CD4-positive, CD25-positive, alpha-beta regulatory T cell (primary cell): ENCODE results near the gene EID1. TPM values are rescaled to one million over a fixed set of nuclear protein-coding genes. Genes with fewer than 3 reads are reported as not detected.

ENCODE experiments used
- ATAC-seq, 2 donors: fragments of 150-1000 bp; cut with Tn5 transposase; one replicate each; pipeline ENCODE4 v1.10.0; 2021; ENCODE audit warnings: low read depth in 2 of 2, moderate number of reproducible peaks in 2 of 2, moderate library complexity in 1 of 2
- DNase-seq, 3 donors: peaks; one replicate each; pipeline versions ENCODE4 v3.0.0 to v3.0.0-alpha.2; 2012 to 2022; ENCODE audit warnings: mixed read lengths in 1 of 3
- H3K27ac ChIP-seq: one replicate; pipeline ENCODE4 v1.7.0; 2013; ENCODE audit warnings: mild to moderate bottlenecking, low read length; ENCODE audit not compliant: insufficient read depth, poor library complexity, severe bottlenecking
- H3K27me3 ChIP-seq: one replicate; pipeline ENCODE4 v1.7.0; 2013; ENCODE audit warnings: low read length; ENCODE audit not compliant: control insufficient read depth, insufficient read depth
- H3K36me3 ChIP-seq: one replicate; pipeline ENCODE4 v1.7.0; 2013; ENCODE audit warnings: mild to moderate bottlenecking, low read length, moderate library complexity; ENCODE audit not compliant: control insufficient read depth, insufficient read depth
- H3K4me1 ChIP-seq: 2 replicates; pipeline ENCODE4 v1.7.0; 2013; ENCODE audit warnings: mild to moderate bottlenecking, low read length; ENCODE audit not compliant: insufficient read depth, control insufficient read depth, poor library complexity, severe bottlenecking
- H3K4me3 ChIP-seq: one replicate; pipeline ENCODE4 v1.7.0; 2013; ENCODE audit warnings: low read depth, mild to moderate bottlenecking, low read length, moderate library complexity
- H3K9me3 ChIP-seq, 2 experiments: 1 replicate in 1 of 2; 2 replicates in 1 of 2; pipeline ENCODE4 v1.7.0; 2013; ENCODE audit warnings: low read length in 2 of 2, mild to moderate bottlenecking in 1 of 2, moderate library complexity in 1 of 2; ENCODE audit not compliant: control insufficient read depth in 2 of 2
- H3K27ac Mint-ChIP-seq, 3 donors: one replicate each; pipeline ENCODE4 v1.8.0; 2020 to 2022; ENCODE audit warnings: mild to moderate bottlenecking in 3 of 3, mixed read lengths in 3 of 3, moderate library complexity in 2 of 3
- H3K27me3 Mint-ChIP-seq: one replicate; pipeline ENCODE4 v1.8.0; 2022; ENCODE audit warnings: mild to moderate bottlenecking, mixed read lengths
- H3K36me3 Mint-ChIP-seq: one replicate; pipeline ENCODE4 v1.8.0; 2020; ENCODE audit warnings: mixed read lengths
- H3K4me1 Mint-ChIP-seq, 4 donors: one replicate each; pipeline ENCODE4 v1.8.0; 2020 to 2022; ENCODE audit warnings: mixed read lengths in 4 of 4, mild to moderate bottlenecking in 1 of 4
- H3K4me3 Mint-ChIP-seq, 4 donors: one replicate each; pipeline ENCODE4 v1.8.0; 2020 to 2022; ENCODE audit warnings: mild to moderate bottlenecking in 4 of 4, mixed read lengths in 4 of 4, moderate library complexity in 3 of 4
- H3K9me3 Mint-ChIP-seq, 7 donors: one replicate each; pipeline ENCODE4 v1.8.0; 2020 to 2022; ENCODE audit warnings: mixed read lengths in 7 of 7, mild to moderate bottlenecking in 3 of 7, moderate library complexity in 2 of 7
- polyA plus RNA-seq, 4 donors: library from polyadenylated mRNA; unstranded; fragments of 300-500 nt; fragmentation: Illumina TruSeq; gene quantifications; one replicate each; pipeline ENCODE4 v1.2.3, GENCODE V29; 2021
- total RNA-seq: library from RNA; stranded (reverse); gene quantifications from one replicate; pipeline ENCODE4 v1.2.3, GENCODE V29; 2022

Gene EID1, protein sequence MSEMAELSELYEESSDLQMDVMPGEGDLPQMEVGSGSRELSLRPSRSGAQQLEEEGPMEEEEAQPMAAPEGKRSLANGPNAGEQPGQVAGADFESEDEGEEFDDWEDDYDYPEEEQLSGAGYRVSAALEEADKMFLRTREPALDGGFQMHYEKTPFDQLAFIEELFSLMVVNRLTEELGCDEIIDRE
- total RNA-seq (67.8 TPM), polyA plus RNA-seq (100 to 1,000 TPM; 198 to 274 (median 251) TPM)

DNA sequence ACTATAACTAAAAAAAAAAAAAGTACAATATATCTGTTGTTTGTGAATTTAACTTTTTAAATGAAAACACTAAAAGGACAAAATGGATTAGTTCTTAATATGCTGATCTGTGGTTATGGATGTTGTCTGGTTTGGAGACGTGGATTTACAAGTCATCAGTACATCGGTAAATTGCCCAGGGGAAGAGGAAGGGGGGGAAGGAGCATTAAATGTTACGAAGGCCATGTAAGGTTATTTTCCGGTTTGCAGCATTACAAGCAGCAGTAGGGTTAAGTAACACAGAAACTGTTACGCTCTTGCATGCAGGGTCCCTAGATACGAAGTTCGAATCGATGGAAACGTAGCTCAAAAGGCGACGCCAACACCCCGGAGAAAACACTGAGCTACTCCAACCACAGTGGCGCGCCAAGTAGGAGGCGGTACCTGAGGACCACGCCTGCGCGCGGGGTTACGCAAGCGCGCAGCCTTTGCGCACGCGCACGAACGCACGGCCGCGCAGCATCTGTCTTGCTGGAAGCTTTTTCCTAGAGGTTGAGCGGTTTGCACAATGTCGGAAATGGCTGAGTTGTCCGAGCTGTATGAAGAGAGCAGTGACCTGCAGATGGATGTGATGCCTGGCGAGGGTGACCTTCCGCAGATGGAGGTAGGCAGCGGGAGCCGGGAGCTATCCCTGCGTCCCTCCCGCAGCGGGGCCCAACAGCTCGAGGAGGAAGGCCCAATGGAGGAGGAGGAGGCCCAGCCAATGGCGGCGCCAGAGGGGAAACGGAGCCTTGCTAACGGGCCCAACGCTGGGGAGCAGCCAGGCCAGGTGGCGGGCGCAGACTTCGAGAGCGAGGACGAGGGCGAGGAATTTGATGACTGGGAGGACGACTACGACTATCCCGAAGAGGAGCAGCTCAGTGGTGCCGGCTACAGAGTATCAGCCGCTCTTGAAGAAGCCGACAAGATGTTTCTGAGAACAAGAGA, at the start of gene EID1:
Gene EID1 (plus strand): TSS at position 505 of the 966 bp plus-strand sequence. CDS start 43 bp downstream, at position 548.
- H3K27me3 ChIP-seq, result peaks cover 4% of the 10 kb centered on the region
- H3K4me3 Mint-ChIP-seq, result peak within 1 kb of the TSS; percentile 97 to 99 (median 98)

DNA sequence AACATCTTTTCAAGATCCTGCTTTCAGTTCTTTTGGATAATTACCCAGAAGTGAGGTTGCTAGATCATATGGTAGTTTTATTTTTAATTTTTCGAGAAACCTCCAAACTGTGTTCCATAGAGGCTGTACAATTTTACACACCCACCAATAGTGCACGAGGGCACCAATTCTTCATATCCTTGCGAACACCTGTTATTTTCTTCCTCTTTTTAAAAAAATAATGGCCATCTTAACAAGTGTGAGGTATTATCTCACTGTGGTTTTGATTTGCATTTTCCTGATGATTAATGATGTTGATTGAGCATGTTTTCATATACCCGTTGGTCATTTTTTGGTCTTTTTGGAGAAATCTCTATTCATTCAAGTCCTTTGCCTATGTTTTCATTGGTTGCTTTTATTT, 49.5 kb upstream of the EID1 start:
- no peak overlapping the region for H3K4me3 Mint-ChIP-seq

More for the DNA sequence above, at the start of gene EID1:
- Histone ChIP-seq H3K27ac (peak within 1 kb of the TSS; percentile 84), H3K4me3 (peak within 1 kb of the TSS; percentile 96), H3K36me3 (no peaks in the 10 kb centered on the region), H3K4me1 (peaks cover 20% of the 10 kb centered on the region), H3K9me3 (no peaks in the 10 kb centered on the region)
- Mint-ChIP-seq H3K4me1 (peaks cover 8 to 31% (median 22%) of the 10 kb centered on the region in 4 donors), H3K27me3 (peaks cover 35% of the 10 kb centered on the region), H3K36me3 (peaks cover 4% of the 10 kb centered on the region), H3K9me3 (no peaks in the 10 kb centered on the region), H3K27ac (peak within 1 kb of the TSS; percentile 98 to 99 (median 98))
- peak; percentile 87 to 98 (median 94) for DNase-seq
- ATAC-seq, result peak; percentile 92 to 93

DNA sequence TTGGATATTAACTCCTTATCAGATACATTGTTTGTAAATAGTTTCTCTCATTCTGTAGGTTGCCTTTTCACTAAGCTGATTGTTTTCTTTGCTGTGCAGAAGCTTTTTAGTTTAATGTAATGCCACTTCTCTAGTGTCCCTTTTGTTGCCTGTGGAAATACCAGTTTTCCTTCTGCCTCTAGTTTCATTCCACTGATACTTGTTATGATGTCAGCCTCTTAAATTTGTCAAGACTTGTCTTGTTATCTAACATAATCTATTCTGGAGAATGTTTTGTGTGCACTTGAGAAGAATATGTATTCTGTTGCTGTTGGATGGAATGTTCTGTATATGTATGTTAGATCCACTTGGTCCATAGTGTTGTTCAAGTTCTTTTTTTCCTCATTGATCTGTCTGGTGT, 49.0 kb upstream of the EID1 start:
- H3K9me3 ChIP-seq, result peaks cover 11 to 17% of the 10 kb centered on the region in 2 experiments
- Mint-ChIP-seq H3K4me3 (no peak overlapping the region), H3K27ac (no peak overlapping the region), H3K36me3 (no peaks in the 10 kb centered on the region), H3K9me3 (peaks cover 0 to 21% (median 7%) of the 10 kb centered on the region in 7 donors), H3K27me3 (peaks cover 16% of the 10 kb centered on the region), H3K4me1 (no peaks in the 10 kb centered on the region)
- DNase-seq (no peak), ATAC-seq (no peak)
- H3K27me3 ChIP-seq, result peaks cover 2% of the 10 kb centered on the region
- no peaks in the 10 kb centered on the region for H3K4me1 ChIP-seq
- no peaks in the 10 kb centered on the region for H3K36me3 ChIP-seq
- H3K27ac ChIP-seq, result no peak overlapping the region
- no peak overlapping the region for H3K4me3 ChIP-seq

More for the DNA sequence above, 49.5 kb upstream of the EID1 start:
- H3K4me3 ChIP-seq, result no peak overlapping the region
- Mint-ChIP-seq H3K36me3 (no peaks in the 10 kb centered on the region), H3K27me3 (peaks cover 16% of the 10 kb centered on the region), H3K4me1 (no peaks in the 10 kb centered on the region), H3K9me3 (peaks cover 0 to 16% (median 6%) of the 10 kb centered on the region in 7 donors), H3K27ac (no peak overlapping the region)
- DNase-seq (no peak), ATAC-seq (no peak)
- H3K4me1 ChIP-seq, result no peaks in the 10 kb centered on the region
- H3K27me3 ChIP-seq, result peaks cover 3% of the 10 kb centered on the region
- H3K36me3 ChIP-seq, result no peaks in the 10 kb centered on the region
- H3K27ac ChIP-seq, result no peak overlapping the region
- H3K9me3 ChIP-seq, result peaks cover 11 to 12% of the 10 kb centered on the region in 2 experiments

DNA sequence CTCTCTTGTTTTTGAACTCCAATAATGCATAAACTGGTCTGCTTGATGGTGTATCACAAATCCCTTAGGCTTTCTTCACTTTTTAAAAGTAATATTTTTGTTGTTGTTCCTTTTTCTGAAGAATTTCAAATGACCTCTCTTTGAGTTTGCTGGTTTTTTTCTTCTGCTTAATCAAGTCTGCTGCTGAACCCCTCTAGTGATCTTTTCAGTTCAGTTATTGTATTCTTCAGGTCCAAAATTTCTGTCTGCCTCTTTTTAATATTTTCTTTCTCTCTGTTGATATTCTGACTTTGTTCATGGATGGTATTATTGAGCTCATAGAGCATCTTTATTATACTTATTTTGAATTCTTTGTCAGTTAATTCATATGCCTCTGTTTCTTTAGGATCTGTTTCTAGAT, 45.3 kb upstream of the EID1 start:
- ATAC-seq, result no peak
- Mint-ChIP-seq H3K36me3 (no peaks in the 10 kb centered on the region), H3K27me3 (peaks cover 20% of the 10 kb centered on the region), H3K4me3 (no peak overlapping the region), H3K9me3 (peaks cover 0 to 23% (median 9%) of the 10 kb centered on the region in 7 donors), H3K27ac (no peak overlapping the region), H3K4me1 (no peaks in the 10 kb centered on the region)
- Histone ChIP-seq H3K4me1 (no peaks in the 10 kb centered on the region), H3K4me3 (no peak overlapping the region), H3K9me3 (peaks cover 11 to 17% of the 10 kb centered on the region in 2 experiments), H3K36me3 (no peaks in the 10 kb centered on the region), H3K27ac (no peak overlapping the region), H3K27me3 (peaks cover 8% of the 10 kb centered on the region)
- no peak for DNase-seq

DNA sequence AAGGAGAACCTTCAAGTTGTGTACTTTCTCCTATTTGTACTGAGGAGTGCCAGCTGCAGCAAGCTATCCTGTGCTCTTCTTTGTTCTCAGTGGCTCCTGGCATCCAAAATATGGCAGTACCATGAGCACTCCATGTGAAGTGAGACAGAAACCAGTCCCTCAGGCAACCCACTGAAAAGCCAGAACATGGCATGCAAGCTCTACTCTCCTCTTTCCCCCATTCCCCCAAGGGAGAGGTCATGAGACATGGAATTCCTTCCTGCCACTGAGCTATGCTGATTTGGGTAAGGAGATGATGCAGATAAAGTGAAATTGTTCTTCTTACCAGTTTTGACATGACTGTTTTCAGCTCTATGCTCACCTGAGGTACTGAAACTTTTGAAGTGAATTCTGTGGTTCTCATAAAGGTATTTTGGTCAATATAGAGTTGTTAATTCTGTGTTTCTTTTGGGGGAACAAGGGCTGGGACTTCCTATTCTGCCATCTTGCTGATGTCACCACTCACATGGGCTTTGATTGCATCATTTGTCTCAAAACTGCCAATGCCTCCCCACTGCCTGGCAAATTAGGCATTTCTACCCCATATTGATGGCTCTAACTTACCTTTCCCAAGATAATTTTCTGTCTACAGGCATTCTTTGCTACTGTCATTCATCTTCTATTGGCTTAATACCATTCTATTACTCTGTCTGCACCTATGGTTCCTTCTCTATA, 44.3 kb upstream of the EID1 start:
- Mint-ChIP-seq H3K27me3 (peaks cover 26% of the 10 kb centered on the region), H3K36me3 (no peaks in the 10 kb centered on the region), H3K4me3 (no peak overlapping the region), H3K27ac (no peak overlapping the region), H3K4me1 (no peaks in the 10 kb centered on the region), H3K9me3 (peaks cover 0 to 23% (median 9%) of the 10 kb centered on the region in 7 donors)
- Histone ChIP-seq H3K4me1 (no peaks in the 10 kb centered on the region), H3K36me3 (no peaks in the 10 kb centered on the region), H3K27ac (no peak overlapping the region), H3K9me3 (peaks cover 11 to 17% of the 10 kb centered on the region in 2 experiments), H3K27me3 (peaks cover 8% of the 10 kb centered on the region), H3K4me3 (no peak overlapping the region)
- ATAC-seq (no peak), DNase-seq (no peak)

DNA sequence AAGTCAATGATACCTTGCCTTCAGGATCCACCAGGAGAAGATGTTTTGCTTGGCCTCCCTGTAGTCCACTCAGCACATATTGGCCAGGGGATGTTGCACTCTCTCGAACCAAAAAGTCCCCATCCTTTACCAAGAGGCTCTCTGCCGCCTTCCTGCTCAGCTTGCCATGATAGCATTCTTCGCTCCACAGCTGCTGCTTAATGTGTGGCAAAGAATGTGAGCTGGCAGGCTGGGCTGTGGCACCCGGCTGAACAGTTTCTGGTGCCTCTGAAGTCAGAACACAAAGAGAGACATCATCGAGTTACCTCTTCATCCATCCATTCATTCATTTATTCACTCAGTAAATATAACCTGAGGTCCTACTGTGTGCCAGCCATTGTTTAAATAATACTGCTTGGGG, 43.2 kb upstream of the EID1 start:
- no peak for ATAC-seq
- no peak overlapping the region for H3K27ac ChIP-seq
- Mint-ChIP-seq H3K4me1 (no peaks in the 10 kb centered on the region), H3K36me3 (no peaks in the 10 kb centered on the region), H3K27ac (no peak overlapping the region), H3K9me3 (peaks cover 0 to 23% (median 9%) of the 10 kb centered on the region in 7 donors), H3K4me3 (no peak overlapping the region), H3K27me3 (peaks cover 26% of the 10 kb centered on the region)
- H3K4me3 ChIP-seq, result no peak overlapping the region
- peaks cover 8% of the 10 kb centered on the region for H3K27me3 ChIP-seq
- DNase-seq, result no peak
- H3K4me1 ChIP-seq, result no peaks in the 10 kb centered on the region
- no peaks in the 10 kb centered on the region for H3K36me3 ChIP-seq
- H3K9me3 ChIP-seq, result peaks cover 11 to 17% of the 10 kb centered on the region in 2 experiments

DNA sequence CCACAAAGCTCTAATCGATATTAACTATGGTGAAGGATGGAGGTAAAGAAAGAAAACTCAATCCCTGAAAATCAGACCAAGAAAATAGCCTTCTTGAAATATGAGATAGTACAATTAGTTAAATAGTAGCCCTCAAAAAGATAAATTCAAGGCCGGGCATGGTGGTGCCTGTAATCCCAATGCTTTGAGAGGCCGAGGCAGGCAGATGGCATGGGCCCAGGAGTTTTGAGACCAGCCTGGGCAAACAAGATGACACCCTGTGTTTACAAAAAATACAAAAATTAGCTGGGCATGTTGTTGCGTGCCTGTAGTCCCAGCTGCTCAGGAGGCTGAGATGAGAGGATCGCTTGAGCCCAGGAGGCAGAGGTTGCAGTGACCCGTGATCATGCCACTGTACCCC, 35.4 kb upstream of the EID1 start:
- H3K4me3 ChIP-seq, result no peak overlapping the region

More for the DNA sequence above, 35.4 kb upstream of the EID1 start:
- Histone ChIP-seq H3K27me3 (peaks cover 7% of the 10 kb centered on the region), H3K9me3 (no peaks in the 10 kb centered on the region), H3K36me3 (no peaks in the 10 kb centered on the region), H3K27ac (no peak overlapping the region), H3K4me1 (no peaks in the 10 kb centered on the region)
- no peak for DNase-seq
- H3K27ac Mint-ChIP-seq, result no peak overlapping the region
- H3K27me3 Mint-ChIP-seq, result peaks cover 18% of the 10 kb centered on the region
- no peaks in the 10 kb centered on the region for H3K36me3 Mint-ChIP-seq
- no peaks in the 10 kb centered on the region for H3K4me1 Mint-ChIP-seq
- peaks cover 0 to 3% (median 0%) of the 10 kb centered on the region in 7 donors for H3K9me3 Mint-ChIP-seq
- no peak for ATAC-seq
- no peak overlapping the region for H3K4me3 Mint-ChIP-seq
